SK-N-SH treated with all-trans-retinoic acid at 6 μM for 48 hours (cell line): ENCODE data around the gene ENTHD1.

Source experiments
- CREB5 ChIP-seq: fragments of 250-450 bp; sonication (Bioruptor Pico); IDR thresholded peaks from 2 replicates; pipeline ENCODE4 v1.5.1; 2020; ENCODE audit warnings: low read depth, mild to moderate bottlenecking, moderate library complexity
- CSRNP3 ChIP-seq: fragments of 250-450 bp; sonication (Bioruptor Pico); IDR thresholded peaks from 2 replicates; pipeline ENCODE4 v1.5.1; 2021; ENCODE audit warnings: mild to moderate bottlenecking, moderate library complexity
- GLIS3 ChIP-seq: fragments of 250-450 bp; sonication (Bioruptor Pico); IDR thresholded peaks from 2 replicates; pipeline ENCODE4 v1.5.0; 2020; ENCODE audit warnings: mild to moderate bottlenecking, moderate library complexity
- ISL1 ChIP-seq: fragments of 250-450 bp; sonication (Bioruptor Pico); IDR thresholded peaks from 2 replicates; pipeline ENCODE4 v2.1.2; 2022; ENCODE audit warnings: mild to moderate bottlenecking, moderate library complexity
- PATZ1 ChIP-seq: fragments of 250-450 bp; sonication (Bioruptor Pico); IDR thresholded peaks from 2 replicates; pipeline ENCODE4 v1.8.0; 2020; ENCODE audit warnings: mild to moderate bottlenecking, moderate library complexity, borderline replicate concordance
- PPARA ChIP-seq: fragments of 250-450 bp; sonication (Bioruptor Pico); IDR thresholded peaks from 2 replicates; pipeline ENCODE4 v1.5.0; 2020; ENCODE audit warnings: mild to moderate bottlenecking, borderline replicate concordance
- TOX ChIP-seq: fragments of 250-450 bp; sonication (Bioruptor Pico); IDR thresholded peaks from 2 replicates; pipeline ENCODE4 v1.8.0; 2021; ENCODE audit warnings: mild to moderate bottlenecking, moderate library complexity, borderline replicate concordance

- TF ChIP-seq PATZ1 (CRISPR knock-in tag), result no peak
- no peak for TF ChIP-seq TOX
- no peak for TF ChIP-seq PPARA (CRISPR knock-in tag)
- no peak for TF ChIP-seq ISL1 (CRISPR knock-in tag)
- no peak for TF ChIP-seq CSRNP3 (CRISPR knock-in tag)
- no peak for TF ChIP-seq CREB5
- no peak for TF ChIP-seq GLIS3 (CRISPR knock-in tag)
These were observed 73.3 kb downstream of the ENTHD1 start for GRCh38 chr22:39820256-39820655.
